H1 (cell line): ENCODE results near the gene SEC23IP. TPM values are rescaled to one million over a fixed set of nuclear protein-coding genes. Genes with fewer than 3 reads are reported as not detected.
"Not testable (repeated sequence)": the region's sequence is repeated elsewhere in the genome, so short reads cannot be mapped to it uniquely, and the experiment has no call there.

Source experiments
- CTCF ChIA-PET: fragments of 300-600 bp; sonication (Branson Sonifier 250); formaldehyde crosslinking; loops from one replicate; lab custom pipeline; 2021; ENCODE audit not compliant: partially characterized antibody; lab: Charles Lee
- POLR2A ChIA-PET: fragments of 300-600 bp; sonication (Branson Sonifier 250); formaldehyde crosslinking; loops from one replicate; lab custom pipeline; 2021; ENCODE audit warnings: inconsistent platforms; ENCODE audit not compliant: partially characterized antibody; lab: Charles Lee
- DNase-seq, 2 experiments: peaks; one replicate each; pipeline versions ENCODE4 v3.0.0 to v3.0.0-alpha.2; 2010 to 2022; ENCODE audit warnings: low spot score in 2 of 2, low read depth in 1 of 2, mixed read lengths in 1 of 2
- FAIRE-seq: peaks from 2 replicates; lab custom pipeline; 2011; peaks lifted over from hg19 to GRCh38; lab: Jason Lieb, UNC
- H2AFZ ChIP-seq: 2 replicates; pipeline ENCODE4 v1.8.1; 2012; ENCODE audit warnings: low read length, inconsistent platforms
- H2AK5ac ChIP-seq: 2 replicates; pipeline ENCODE4 v1.6.1; 2013; ENCODE audit warnings: low read depth, low read length
- H2BK120ac ChIP-seq: replicated peaks from 2 replicates; pipeline ENCODE3; 2013; ENCODE audit warnings: low read depth, low read length, inconsistent platforms
- H2BK12ac ChIP-seq: 2 replicates; pipeline ENCODE4 v1.6.1; 2013; ENCODE audit warnings: low read depth, low read length
- H2BK15ac ChIP-seq: 2 replicates; pipeline ENCODE4 v1.6.1; 2013; ENCODE audit warnings: low read length
- H2BK20ac ChIP-seq: 2 replicates; pipeline ENCODE4 v1.6.1; 2013; ENCODE audit warnings: low read length
- H2BK5ac ChIP-seq: 2 replicates; pipeline ENCODE4 v1.6.1; 2013; ENCODE audit warnings: low read depth, low read length
- H3K14ac ChIP-seq: 2 replicates; pipeline ENCODE4 v1.6.1; 2013; ENCODE audit warnings: inconsistent platforms; ENCODE audit not compliant: insufficient read length
- H3K18ac ChIP-seq: 2 replicates; pipeline ENCODE4 v1.6.1; 2013; ENCODE audit warnings: low read length; ENCODE audit errors: extremely low read depth
- H3K23ac ChIP-seq: 2 replicates; pipeline ENCODE4 v1.6.1; 2013; ENCODE audit warnings: inconsistent platforms; ENCODE audit not compliant: insufficient read length
- H3K23me2 ChIP-seq: 2 replicates; pipeline ENCODE4 v1.6.1; 2013; ENCODE audit warnings: low read depth, low read length
- H3K27ac ChIP-seq: 2 replicates; pipeline ENCODE4 v1.6.1; 2011; ENCODE audit warnings: low read depth, low read length, inconsistent platforms
- H3K27me3 ChIP-seq, 4 experiments: replicated peaks in 1 of 4; 1 replicate in 1 of 4; 2 replicates in 3 of 4; pipeline versions ENCODE4 v1.6.1 to v1.8.1; 2011 to 2013; ENCODE audit warnings: low read length in 3 of 4, mild to moderate bottlenecking in 3 of 4, inconsistent platforms in 2 of 4, mixed read lengths in 2 of 4, moderate library complexity in 1 of 4; ENCODE audit not compliant: control insufficient read depth in 3 of 4, insufficient read depth in 3 of 4; ENCODE audit errors: extremely low read depth in 1 of 4
- H3K36me3 ChIP-seq, 4 experiments: 2 replicates each; pipeline versions ENCODE4 v1.6.1 to v1.8.1; 2011 to 2013; ENCODE audit warnings: mild to moderate bottlenecking in 4 of 4, low read length in 3 of 4, moderate library complexity in 2 of 4, control low read depth in 1 of 4, inconsistent platforms in 1 of 4; ENCODE audit not compliant: insufficient read depth in 4 of 4, control insufficient read depth in 2 of 4
- H3K4ac ChIP-seq: replicated peaks from 2 replicates; pipeline ENCODE3; 2013; ENCODE audit warnings: low read length, low read depth, mixed read lengths, inconsistent platforms; ENCODE audit not compliant: insufficient read length
- H3K4me1 ChIP-seq, 4 experiments: replicated peaks in 1 of 4; 1 replicate in 1 of 4; 2 replicates in 3 of 4; pipeline versions ENCODE4 v1.6.1 to v1.8.1; 2011 to 2013; ENCODE audit warnings: low read length in 3 of 4, inconsistent platforms in 2 of 4, mixed read lengths in 1 of 4; ENCODE audit not compliant: insufficient read depth in 4 of 4, control insufficient read depth in 3 of 4
- H3K4me2 ChIP-seq, 2 experiments: 2 replicates each; pipeline versions ENCODE4 v1.6.1 to v1.8.1; 2011 to 2013; ENCODE audit warnings: low read depth in 2 of 2, low read length in 2 of 2, control low read depth in 1 of 2, inconsistent platforms in 1 of 2, mild to moderate bottlenecking in 1 of 2; ENCODE audit not compliant: insufficient read depth in 1 of 2
- H3K4me3 ChIP-seq, 4 experiments: fragments of 200-600, 300-600 bp in 1 of 4; sonication (generic), shearing (Covaris generic), sonication (Bioruptor Twin) in 1 of 4; 2 replicates each; pipeline versions ENCODE4 v1.5.1 to v1.8.1; 2011 to 2016; ENCODE audit warnings: low read length in 4 of 4, low read depth in 3 of 4, control low read depth in 2 of 4, inconsistent platforms in 2 of 4, mild to moderate bottlenecking in 2 of 4, mixed read lengths in 1 of 4, moderate library complexity in 1 of 4; ENCODE audit not compliant: insufficient read depth in 2 of 4; ENCODE audit errors: extremely low read depth in 1 of 4
- H3K56ac ChIP-seq: replicated peaks from 2 replicates; pipeline ENCODE3; 2013; ENCODE audit warnings: low read depth, mild to moderate bottlenecking, mixed read lengths, low read length, inconsistent platforms; ENCODE audit not compliant: insufficient read length
- H3K79me1 ChIP-seq: 2 replicates; pipeline ENCODE4 v1.6.1; 2013; ENCODE audit warnings: low read depth, low read length, control low read depth
- H3K79me2 ChIP-seq, 2 experiments: 2 replicates each; pipeline versions ENCODE4 v1.6.1 to v1.8.1; 2012 to 2013; ENCODE audit warnings: low read length in 2 of 2, mild to moderate bottlenecking in 2 of 2, inconsistent platforms in 1 of 2; ENCODE audit not compliant: insufficient read depth in 2 of 2, control insufficient read depth in 1 of 2
- H3K9ac ChIP-seq, 4 experiments: replicated peaks in 1 of 4; 1 replicate in 1 of 4; 2 replicates in 3 of 4; pipeline versions ENCODE4 v1.6.1 to v1.8.1; 2011 to 2013; ENCODE audit warnings: low read depth in 3 of 4, low read length in 3 of 4, control low read depth in 2 of 4, mild to moderate bottlenecking in 2 of 4, moderate library complexity in 2 of 4, inconsistent platforms in 1 of 4; ENCODE audit errors: extremely low read depth in 1 of 4
- H3K9me3 ChIP-seq, 2 experiments: 2 replicates each; pipeline versions ENCODE4 v1.6.1 to v1.8.1; 2012 to 2013; ENCODE audit warnings: mild to moderate bottlenecking in 2 of 2, moderate library complexity in 2 of 2, control low read depth in 1 of 2, inconsistent platforms in 1 of 2, low read depth in 1 of 2, low read length in 1 of 2, mixed read lengths in 1 of 2; ENCODE audit not compliant: insufficient read depth in 2 of 2
- H4K20me1 ChIP-seq, 2 experiments: replicated peaks in 1 of 2; 2 replicates each; pipeline versions ENCODE3 to v1.8.1; 2011 to 2013; ENCODE audit warnings: inconsistent platforms in 2 of 2, low read length in 2 of 2, mild to moderate bottlenecking in 1 of 2; ENCODE audit not compliant: insufficient read depth in 2 of 2, control insufficient read depth in 1 of 2
- H4K5ac ChIP-seq: 2 replicates; pipeline ENCODE4 v1.6.1; 2013; ENCODE audit warnings: low read length, low read depth, mixed read lengths, inconsistent platforms; ENCODE audit not compliant: insufficient read length
- H4K8ac ChIP-seq: 2 replicates; pipeline ENCODE4 v1.8.0; 2013; ENCODE audit warnings: mild to moderate bottlenecking, moderate library complexity, low read length, inconsistent platforms; ENCODE audit not compliant: insufficient read depth; ENCODE audit errors: extremely low read depth
- H4K91ac ChIP-seq: replicated peaks from 2 replicates; pipeline ENCODE3; 2013; ENCODE audit warnings: low read length, mixed read lengths, inconsistent platforms; ENCODE audit not compliant: insufficient read length
- SP1 ChIP-seq: IDR thresholded peaks from 2 replicates; pipeline ENCODE4 v1.6.1; 2011; ENCODE audit warnings: low read depth, low read length
- WGBS, 2 experiments: shearing (Covaris generic) in 1 of 2; methylation state at CpG; one replicate each; pipeline versions ENCODE4 v1.1.6 to v1.1.7; 2013 to 2015; ENCODE audit warnings: low lambda C conversion rate in 2 of 2, mixed read lengths in 2 of 2, inconsistent platforms in 1 of 2, low coverage in 1 of 2, missing lambda C conversion rate in 1 of 2; ENCODE audit not compliant: insufficient replicate concordance in 2 of 2, insufficient coverage in 1 of 2, insufficient read length in 1 of 2; ENCODE audit errors: extremely low coverage in 1 of 2, missing lambda C conversion rate in 1 of 2; 5-methylcytosine and 5-hydroxymethylcytosine counted together
- polyA plus RNA-seq, 7 experiments: library from polyadenylated mRNA; depleted of rRNA in 3 of 7; stranded (reverse) in 5 of 7; unstranded in 2 of 7; fragments of >200 nt in 5 of 7; fragments of 200-250 nt in 2 of 7; gene quantifications; 1 replicate in 5 of 7; 2 replicates in 1 of 7; 4 replicates in 1 of 7; pipeline versions ENCODE4 v1.2.1 to v1.2.3, GENCODE V29; 2011 to 2013; ENCODE audit warnings: missing spikeins in 2 of 7, mixed read lengths in 2 of 7
- total RNA-seq: library from RNA; stranded (reverse); fragmentation: NEBNext Ultra II Directional; extraction: Animal tissue kit (Norgen Biotek cat#: 25700); gene quantifications from 2 replicates; pipeline ENCODE4 v1.2.1, GENCODE V29; 2021

Gene SEC23IP
- total and polyA plus RNA-seq, 2 of the 8 experiments (the other 6 are each of a cell fraction or from before 2014, with no cell fraction given): 29.0 to 105 TPM

DNA sequence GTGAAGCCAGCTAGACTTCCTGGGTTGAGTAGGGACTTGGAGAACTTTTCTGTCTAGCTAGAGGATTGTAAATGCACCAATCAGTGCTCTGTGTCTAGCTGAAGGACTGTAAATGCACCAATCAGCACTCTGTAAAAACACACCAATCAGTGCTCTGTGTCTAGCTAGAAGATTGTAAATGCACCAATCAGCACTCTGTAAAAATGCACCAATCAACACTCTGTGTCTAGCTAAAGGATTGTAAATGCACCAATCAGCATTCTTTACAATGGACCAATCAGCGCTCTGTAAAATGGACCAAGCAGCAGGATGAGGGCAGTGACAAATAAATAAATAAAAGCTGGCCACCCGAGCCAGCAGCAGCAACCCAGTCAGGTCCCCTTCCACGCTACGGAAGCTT is 2.2 kb upstream of the SEC23IP start:
- not testable (repeated sequence) for H4K5ac ChIP-seq, H4K20me1 ChIP-seq, H2BK15ac ChIP-seq, H3K23ac ChIP-seq, H3K4ac ChIP-seq, H2BK5ac ChIP-seq, H4K91ac ChIP-seq, H3K27me3 ChIP-seq, DNase-seq, H3K9ac ChIP-seq, FAIRE-seq, H3K23me2 ChIP-seq, H2AK5ac ChIP-seq, H3K79me1 ChIP-seq, H2AFZ ChIP-seq, H3K36me3 ChIP-seq, H3K18ac ChIP-seq, H4K8ac ChIP-seq, H3K14ac ChIP-seq, H3K9me3 ChIP-seq, H3K27ac ChIP-seq, H3K4me3 ChIP-seq, H3K4me1 ChIP-seq, H3K56ac ChIP-seq, H2BK12ac ChIP-seq, H3K4me2 ChIP-seq, H2BK20ac ChIP-seq, H2BK120ac ChIP-seq
- 0 out of 2 replicates have a peak, but pooled peaks have one; percentile 44 for TF ChIP-seq SP1
- POLR2A ChIA-PET: interaction anchor here (0.9 kb wide), 1 partner anchor 17 kb away, joined by 3 read pairs; the partner anchor contains the start of gene MCMBP
- CTCF ChIA-PET: interaction anchor here (0.6 to 1.3 kb wide), 2 partner anchors 86 to 335 kb away, joined by 3 to 4 read pairs; no protein-coding TSS in a partner anchor
- peaks cover 21 to 27% of the 10 kb centered on the region in 2 experiments for H3K79me2 ChIP-seq
- 86% methylated on average over 4 of the region's 4 CpGs; no CpG with 5 or more reads in 1 of the 2 experiments for WGBS, 2 experiments
